CD4-positive, alpha-beta memory T cell (primary cell): ENCODE measurements around the gene TNS1. TPM values are rescaled to one million over a fixed set of nuclear protein-coding genes. Genes with fewer than 3 reads are reported as not detected.

Experiments used
- CTCF ChIA-PET: fragments of 350-600 bp; sonication (Branson Sonifier 250); formaldehyde crosslinking; loops from one replicate; lab custom pipeline; 2021; ENCODE audit warnings: inconsistent platforms; ENCODE audit not compliant: partially characterized antibody; lab: Charles Lee
- POLR2A ChIA-PET: fragments of 350-600 bp; sonication (Branson Sonifier 250); formaldehyde crosslinking; loops from one replicate; lab custom pipeline; 2021; ENCODE audit not compliant: partially characterized antibody; lab: Charles Lee
- DNase-seq, 5 donors: peaks; one replicate each; pipeline versions ENCODE4 v3.0.0 to v3.0.0-alpha.2; 2020 to 2022; ENCODE audit warnings: mixed read lengths in 1 of 5
- H3K27ac ChIP-seq: one replicate; pipeline ENCODE4 v1.7.0; 2013; ENCODE audit warnings: low read depth, low read length
- H3K27me3 ChIP-seq: 2 replicates; pipeline ENCODE4 v1.7.0; 2013; ENCODE audit warnings: mild to moderate bottlenecking, low read length, moderate library complexity; ENCODE audit not compliant: insufficient read depth
- H3K36me3 ChIP-seq: 2 replicates; pipeline ENCODE4 v1.7.0; 2013; ENCODE audit warnings: mild to moderate bottlenecking, low read length, moderate library complexity; ENCODE audit not compliant: insufficient read depth
- H3K4me1 ChIP-seq: 2 replicates; pipeline ENCODE4 v1.7.0; 2013; ENCODE audit warnings: mild to moderate bottlenecking, low read length, moderate library complexity; ENCODE audit not compliant: insufficient read depth
- H3K4me3 ChIP-seq, 2 donors: one replicate each; pipeline ENCODE4 v1.7.0; 2013; ENCODE audit warnings: low read length in 2 of 2, mild to moderate bottlenecking in 1 of 2
- H3K9me3 ChIP-seq, 2 donors: one replicate each; pipeline ENCODE4 v1.7.0; 2013; ENCODE audit warnings: low read length in 2 of 2, control low read depth in 1 of 2; ENCODE audit not compliant: control insufficient read depth in 1 of 2
- H3K27ac Mint-ChIP-seq, 7 donors: one replicate each; pipeline ENCODE4 v1.8.0; 2020 to 2021; ENCODE audit warnings: mixed read lengths in 7 of 7, mild to moderate bottlenecking in 6 of 7, inconsistent platforms in 3 of 7, moderate library complexity in 3 of 7
- H3K27me3 Mint-ChIP-seq, 2 donors: one replicate each; pipeline ENCODE4 v1.8.0; 2020 to 2021; ENCODE audit warnings: mixed read lengths in 2 of 2
- H3K36me3 Mint-ChIP-seq, 2 donors: one replicate each; pipeline ENCODE4 v1.8.0; 2020 to 2021; ENCODE audit warnings: mixed read lengths in 2 of 2, inconsistent platforms in 1 of 2, mild to moderate bottlenecking in 1 of 2
- H3K4me1 Mint-ChIP-seq, 4 donors: one replicate each; pipeline ENCODE4 v1.8.0; 2020 to 2021; ENCODE audit warnings: mixed read lengths in 4 of 4, mild to moderate bottlenecking in 1 of 4
- H3K4me3 Mint-ChIP-seq, 8 donors: one replicate each; pipeline ENCODE4 v1.8.0; 2020 to 2021; ENCODE audit warnings: mixed read lengths in 8 of 8, mild to moderate bottlenecking in 7 of 8, moderate library complexity in 6 of 8, inconsistent platforms in 3 of 8
- H3K9me3 Mint-ChIP-seq, 8 donors: one replicate each; pipeline ENCODE4 v1.8.0; 2020 to 2021; ENCODE audit warnings: mixed read lengths in 8 of 8, mild to moderate bottlenecking in 5 of 8, inconsistent platforms in 3 of 8, moderate library complexity in 1 of 8
- intact Hi-C: fragments of 100-400 bp; cut with micrococcal nuclease; formaldehyde crosslinking; loops from one replicate; pipeline ENCODE4 v1.15.1; 2023
- polyA plus RNA-seq, 2 donors: library from polyadenylated mRNA; unstranded; fragments of 300-500 nt; fragmentation: Illumina TruSeq; gene quantifications; one replicate each; pipeline ENCODE4 v1.2.3, GENCODE V29; 2021
- total RNA-seq, 2 experiments: library from RNA; stranded (reverse); gene quantifications; one replicate each; pipeline ENCODE4 v1.2.3, GENCODE V29; 2021

The TNS1 gene
- total and polyA plus RNA-seq, 4 experiments from 2014 or later: 0.78 to 1.2 TPM; not detected in 2

DNA sequence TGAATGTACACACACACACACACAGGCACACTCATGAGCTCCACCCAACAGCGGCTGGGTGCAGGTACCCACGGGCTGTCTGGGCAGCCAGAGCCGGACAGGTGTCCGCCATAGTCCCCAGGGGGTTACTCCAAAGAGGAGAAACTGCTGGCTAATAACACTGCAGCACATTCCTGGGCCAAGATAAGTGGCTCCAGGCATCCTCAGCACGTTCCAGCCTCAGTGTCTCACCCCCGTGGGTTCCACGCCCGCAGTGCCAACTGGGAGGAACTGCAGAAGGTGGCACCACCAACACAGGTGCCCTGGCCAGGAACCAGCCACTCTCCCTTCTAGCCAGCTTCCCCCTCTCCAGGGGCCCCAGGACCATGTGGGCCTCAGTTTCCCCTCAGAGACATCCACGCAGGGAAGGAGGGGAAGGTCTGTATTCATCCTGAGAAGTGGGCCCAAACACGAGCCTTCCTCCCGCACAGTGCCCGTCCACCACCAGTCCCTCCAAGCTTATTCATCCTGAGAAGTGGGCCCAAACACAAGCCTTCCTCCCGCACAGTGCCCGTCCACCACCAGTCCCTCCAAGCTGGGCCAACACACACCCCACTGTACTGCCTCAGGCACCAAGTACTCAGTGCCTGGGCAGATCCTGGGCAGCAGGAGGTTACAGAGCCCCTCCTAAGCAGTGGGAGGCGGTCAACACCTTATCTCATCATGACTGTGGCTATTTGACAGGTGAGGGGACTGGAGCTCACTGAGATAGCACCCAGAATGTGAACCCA, 47.6 kb downstream of the TNS1 start:
- Mint-ChIP-seq H3K36me3 (no peaks in the 10 kb centered on the region), H3K9me3 (peaks cover 0 to 2% (median 0%) of the 10 kb centered on the region in 8 donors), H3K27ac (no peak overlapping the region), H3K4me3 (no peak overlapping the region), H3K27me3 (peaks cover 5 to 10% of the 10 kb centered on the region in 2 donors), H3K4me1 (no peaks in the 10 kb centered on the region)
- Histone ChIP-seq H3K36me3 (no peaks in the 10 kb centered on the region), H3K4me3 (no peak overlapping the region), H3K27ac (no peak overlapping the region), H3K27me3 (no peaks in the 10 kb centered on the region), H3K9me3 (no peaks in the 10 kb centered on the region), H3K4me1 (no peaks in the 10 kb centered on the region)
- ChIA-PET CTCF (no interaction called here), POLR2A (no interaction called here)
- DNase-seq: no peak
- intact Hi-C loops: no loop called here

DNA sequence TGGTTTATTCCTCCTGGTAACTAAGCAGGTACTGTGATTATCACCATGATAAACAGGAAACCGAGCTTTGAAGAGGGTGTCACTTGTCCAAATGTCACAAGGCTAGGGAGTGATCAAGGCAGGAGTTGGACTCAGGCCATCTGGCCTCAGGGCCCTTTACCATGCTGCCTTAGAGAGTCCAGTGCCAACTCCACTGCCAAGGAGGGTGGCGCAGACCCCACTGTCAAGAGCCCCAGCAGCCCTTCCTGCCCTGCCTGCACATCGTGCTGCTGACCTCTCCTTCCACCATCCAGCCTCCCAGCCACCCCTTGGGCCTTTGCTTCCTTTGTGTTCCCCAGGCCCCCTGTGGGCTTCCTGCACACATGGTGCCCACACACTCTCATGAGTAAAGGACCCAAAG, 48.3 kb downstream of the TNS1 start:
- Mint-ChIP-seq H3K36me3 (no peaks in the 10 kb centered on the region), H3K27ac (no peak overlapping the region), H3K27me3 (peaks cover 5 to 10% of the 10 kb centered on the region in 2 donors), H3K4me1 (no peaks in the 10 kb centered on the region), H3K4me3 (no peak overlapping the region), H3K9me3 (peaks cover 0 to 2% (median 0%) of the 10 kb centered on the region in 8 donors)
- ChIA-PET POLR2A (no interaction called here), CTCF (no interaction called here)
- intact Hi-C loops: no loop called here
- Histone ChIP-seq H3K27me3 (no peaks in the 10 kb centered on the region), H3K36me3 (no peaks in the 10 kb centered on the region), H3K27ac (no peak overlapping the region), H3K9me3 (no peaks in the 10 kb centered on the region), H3K4me1 (no peaks in the 10 kb centered on the region), H3K4me3 (no peak overlapping the region)
- no peak for DNase-seq

DNA sequence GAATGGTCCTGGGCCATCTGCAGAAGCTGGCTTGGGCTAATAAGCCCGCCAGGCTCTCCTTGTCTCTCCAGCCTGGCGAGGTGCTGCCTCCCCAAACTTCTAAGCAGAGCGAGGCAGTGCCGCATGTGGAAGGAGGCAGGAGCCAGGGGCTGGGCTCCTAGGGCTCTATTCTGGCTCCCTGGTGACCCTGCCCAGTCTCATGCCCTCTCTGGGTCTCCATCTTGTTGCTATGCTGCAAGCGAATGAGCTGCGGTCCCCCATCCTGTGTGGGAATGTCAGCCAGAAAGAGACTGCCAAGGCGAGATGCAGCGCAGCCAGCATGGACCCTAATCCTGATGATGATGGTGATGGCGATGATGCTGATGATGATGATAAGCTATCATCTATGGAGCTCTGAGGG, 48.7 kb downstream of the TNS1 start:
- no peak overlapping the region for H3K4me3 Mint-ChIP-seq
- H3K36me3 Mint-ChIP-seq: no peaks in the 10 kb centered on the region
- ChIA-PET POLR2A (no interaction called here), CTCF (no interaction called here)
- H3K27me3 ChIP-seq: no peaks in the 10 kb centered on the region
- no peak for DNase-seq
- H3K4me1 ChIP-seq: no peaks in the 10 kb centered on the region
- H3K27ac ChIP-seq: no peak overlapping the region
- no peak overlapping the region for H3K4me3 ChIP-seq
- peaks cover 5 to 10% of the 10 kb centered on the region in 2 donors for H3K27me3 Mint-ChIP-seq
- intact Hi-C loops: no loop called here
- H3K9me3 Mint-ChIP-seq: peaks cover 0 to 2% (median 0%) of the 10 kb centered on the region in 8 donors
- H3K9me3 ChIP-seq: no peaks in the 10 kb centered on the region
- H3K4me1 Mint-ChIP-seq: no peaks in the 10 kb centered on the region
- H3K36me3 ChIP-seq: no peaks in the 10 kb centered on the region
- H3K27ac Mint-ChIP-seq: no peak overlapping the region

DNA sequence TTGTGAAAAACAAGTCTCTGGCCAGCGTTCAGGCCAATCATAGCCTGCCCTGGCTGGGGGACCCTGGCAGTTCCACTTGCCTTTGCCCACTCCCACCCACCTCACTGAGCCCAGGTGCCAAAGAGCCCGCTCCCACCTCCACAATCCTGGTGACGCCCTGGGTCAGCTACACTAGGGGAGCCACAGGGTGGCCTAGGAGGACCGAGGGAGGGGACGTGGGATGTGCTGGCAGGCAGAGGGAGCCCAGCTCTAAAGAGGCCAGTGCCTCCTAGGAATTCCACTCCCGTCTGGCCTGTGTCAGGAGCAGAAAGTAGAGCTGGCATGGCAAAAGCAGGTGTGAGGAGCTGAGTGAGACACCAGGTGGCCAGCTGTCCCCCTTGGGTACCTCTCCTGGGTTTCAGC, 49.3 kb downstream of the TNS1 start:
- no peak overlapping the region for H3K27ac ChIP-seq
- DNase-seq: no peak
- ChIA-PET POLR2A (no interaction called here), CTCF (no interaction called here)
- intact Hi-C loops: no loop called here
- no peaks in the 10 kb centered on the region for H3K27me3 ChIP-seq
- no peak overlapping the region for H3K4me3 ChIP-seq
- Mint-ChIP-seq H3K9me3 (peaks cover 0 to 2% (median 0%) of the 10 kb centered on the region in 8 donors), H3K4me1 (no peaks in the 10 kb centered on the region), H3K27ac (no peak overlapping the region), H3K4me3 (no peak overlapping the region), H3K36me3 (no peaks in the 10 kb centered on the region), H3K27me3 (peaks cover 5 to 10% of the 10 kb centered on the region in 2 donors)
- no peaks in the 10 kb centered on the region for H3K4me1 ChIP-seq
- no peaks in the 10 kb centered on the region for H3K36me3 ChIP-seq
- no peaks in the 10 kb centered on the region for H3K9me3 ChIP-seq

DNA sequence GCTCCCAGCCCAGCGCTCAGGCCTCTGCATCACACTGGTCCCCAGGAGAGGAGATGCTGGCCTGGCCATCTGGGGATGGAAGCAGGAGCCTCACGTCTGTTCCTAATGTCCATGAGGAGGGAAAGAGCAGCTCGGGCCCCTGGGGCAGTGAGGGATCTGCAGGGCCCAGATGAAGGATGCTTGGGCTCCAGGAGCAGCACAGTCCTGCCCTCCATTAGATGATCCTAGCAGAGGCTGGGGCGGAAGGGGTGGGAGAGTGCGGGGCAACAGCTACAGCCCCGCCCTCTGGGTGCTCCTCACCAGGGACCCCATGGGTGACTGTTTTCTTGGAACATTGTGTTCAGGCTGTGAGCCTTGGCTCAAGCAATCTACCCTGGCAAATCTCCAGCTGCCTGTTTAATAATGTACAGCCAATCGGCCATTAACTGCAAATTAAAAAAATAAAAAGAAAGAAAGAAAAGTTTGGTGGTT, 49.7 kb downstream of the TNS1 start:
- peaks cover 5 to 10% of the 10 kb centered on the region in 2 donors for H3K27me3 Mint-ChIP-seq
- H3K9me3 Mint-ChIP-seq: peaks cover 0 to 2% (median 0%) of the 10 kb centered on the region in 8 donors
- intact Hi-C loops: no loop called here
- no peaks in the 10 kb centered on the region for H3K27me3 ChIP-seq
- H3K36me3 ChIP-seq: no peaks in the 10 kb centered on the region
- H3K4me1 Mint-ChIP-seq: no peaks in the 10 kb centered on the region
- no peak overlapping the region for H3K4me3 ChIP-seq
- H3K4me1 ChIP-seq: no peaks in the 10 kb centered on the region
- no peak overlapping the region for H3K27ac Mint-ChIP-seq
- POLR2A ChIA-PET: no interaction called here
- no peaks in the 10 kb centered on the region for H3K36me3 Mint-ChIP-seq
- no peak overlapping the region for H3K4me3 Mint-ChIP-seq
- CTCF ChIA-PET: no interaction called here
- H3K27ac ChIP-seq: no peak overlapping the region
- no peaks in the 10 kb centered on the region for H3K9me3 ChIP-seq
- DNase-seq: no peak

DNA sequence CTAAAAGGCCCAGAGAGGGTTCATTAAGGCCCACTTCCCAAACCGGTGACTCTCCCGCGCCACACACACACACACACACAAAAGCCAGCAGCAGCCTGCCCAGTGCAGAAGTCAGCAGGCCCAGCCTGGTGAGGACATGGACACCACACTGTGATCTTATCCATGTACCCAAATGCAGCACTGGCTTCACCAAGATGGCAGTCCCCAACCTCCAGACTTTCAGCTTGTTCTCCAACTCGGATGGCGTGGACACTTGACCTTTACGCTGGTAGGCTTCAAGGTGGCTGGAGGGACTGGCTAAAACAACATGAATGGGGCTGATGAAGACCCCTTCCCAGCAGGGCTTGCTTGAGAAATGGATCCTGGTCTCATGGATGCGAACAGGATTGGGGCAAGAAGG, 50.4 kb downstream of the TNS1 start:
- no peaks in the 10 kb centered on the region for H3K36me3 Mint-ChIP-seq
- CTCF ChIA-PET: no interaction called here
- Histone ChIP-seq H3K36me3 (no peaks in the 10 kb centered on the region), H3K4me1 (no peaks in the 10 kb centered on the region), H3K27ac (no peak overlapping the region), H3K27me3 (no peaks in the 10 kb centered on the region), H3K9me3 (no peaks in the 10 kb centered on the region), H3K4me3 (no peak overlapping the region)
- DNase-seq: no peak
- no peaks in the 10 kb centered on the region for H3K4me1 Mint-ChIP-seq
- intact Hi-C loops: no loop called here
- no peak overlapping the region for H3K27ac Mint-ChIP-seq
- POLR2A ChIA-PET: no interaction called here
- H3K4me3 Mint-ChIP-seq: no peak overlapping the region
- peaks cover 5 to 13% of the 10 kb centered on the region in 2 donors for H3K27me3 Mint-ChIP-seq
- peaks cover 0 to 2% (median 0%) of the 10 kb centered on the region in 8 donors for H3K9me3 Mint-ChIP-seq

DNA sequence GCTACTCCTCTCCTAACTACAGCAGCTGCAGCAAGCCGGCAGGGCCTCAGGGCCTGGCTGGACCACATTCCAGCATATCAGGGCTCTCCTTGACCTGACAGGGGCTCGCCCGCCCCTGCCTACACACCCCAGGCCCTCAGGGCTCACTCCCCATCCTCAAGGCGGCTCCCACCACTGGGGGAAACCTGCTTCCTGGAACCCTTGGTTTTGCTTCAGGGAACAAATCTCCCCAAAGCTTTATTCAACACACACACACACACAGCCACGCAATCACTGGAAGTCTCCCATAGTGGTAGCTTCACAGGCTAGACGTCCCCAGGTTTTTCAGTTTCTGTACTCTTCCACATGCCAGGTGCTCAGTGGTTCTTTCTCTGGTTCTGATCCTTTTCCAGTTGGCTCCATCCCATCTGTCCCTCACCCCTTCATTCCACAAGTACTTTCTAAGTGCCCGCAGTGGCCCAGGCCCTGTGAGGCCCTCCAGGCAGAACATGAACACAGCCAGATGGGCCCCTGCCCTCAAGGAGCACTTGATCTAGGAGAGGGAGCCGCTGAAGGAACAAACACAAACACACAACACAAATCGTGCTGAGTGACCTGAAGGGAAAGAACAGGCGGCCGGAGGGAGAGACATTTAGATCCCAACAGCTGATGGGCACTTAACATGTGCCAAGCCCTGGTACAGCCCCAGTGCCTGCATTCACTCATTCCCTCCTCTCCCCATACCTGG, 51.1 kb downstream of the TNS1 start:
- H3K27ac Mint-ChIP-seq: no peak overlapping the region
- H3K4me1 Mint-ChIP-seq: no peaks in the 10 kb centered on the region
- Histone ChIP-seq H3K4me1 (no peaks in the 10 kb centered on the region), H3K4me3 (no peak overlapping the region), H3K27me3 (no peaks in the 10 kb centered on the region), H3K9me3 (no peaks in the 10 kb centered on the region), H3K36me3 (no peaks in the 10 kb centered on the region), H3K27ac (no peak overlapping the region)
- H3K27me3 Mint-ChIP-seq: peaks cover 5 to 14% of the 10 kb centered on the region in 2 donors
- no peaks in the 10 kb centered on the region for H3K36me3 Mint-ChIP-seq
- peaks cover 0 to 2% (median 0%) of the 10 kb centered on the region in 8 donors for H3K9me3 Mint-ChIP-seq
- no peak overlapping the region for H3K4me3 Mint-ChIP-seq
- ChIA-PET CTCF (no interaction called here), POLR2A (no interaction called here)
- intact Hi-C loops: no loop called here
- no peak for DNase-seq
